ENCODE data around the gene SOX1.

SOX1 gene

DNA sequence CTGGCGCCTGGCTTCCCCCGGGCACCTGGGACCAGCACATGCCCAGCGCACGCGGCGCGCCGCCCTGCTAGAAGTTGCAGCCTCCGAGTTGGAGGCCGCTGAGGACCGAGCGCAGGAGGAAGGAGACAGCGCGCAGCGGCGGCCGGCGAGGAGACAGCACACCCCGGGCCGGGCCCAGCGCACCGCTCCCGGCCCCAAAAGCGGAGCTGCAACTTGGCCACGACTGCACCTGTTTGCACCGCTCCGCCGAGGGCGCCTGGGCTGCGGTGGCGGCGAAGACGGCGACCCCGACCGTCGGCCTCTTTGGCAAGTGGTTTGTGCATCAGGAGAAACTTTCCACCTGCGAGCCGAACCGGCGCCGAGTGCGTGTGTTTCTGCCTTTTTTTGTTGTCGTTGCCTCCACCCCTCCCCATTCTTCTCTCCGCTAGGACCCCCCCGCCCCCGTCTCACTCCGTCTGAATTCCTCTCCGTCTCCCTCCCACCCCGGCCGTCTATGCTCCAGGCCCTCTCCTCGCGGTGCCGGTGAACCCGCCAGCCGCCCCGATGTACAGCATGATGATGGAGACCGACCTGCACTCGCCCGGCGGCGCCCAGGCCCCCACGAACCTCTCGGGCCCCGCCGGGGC lies at the start of gene SOX1:
TSS of gene SOX1 (plus strand) at position 34 of the 626 bp plus-strand sequence. CDS start at position 544, 510 bp downstream.
- POLR2A ChIA-PET = no interaction called here
- CTCF ChIA-PET = no interaction called here
- no peak for DNase-seq (ENCODE audit: extremely low spot score)
- TF ChIP-seq, protein P1, sequence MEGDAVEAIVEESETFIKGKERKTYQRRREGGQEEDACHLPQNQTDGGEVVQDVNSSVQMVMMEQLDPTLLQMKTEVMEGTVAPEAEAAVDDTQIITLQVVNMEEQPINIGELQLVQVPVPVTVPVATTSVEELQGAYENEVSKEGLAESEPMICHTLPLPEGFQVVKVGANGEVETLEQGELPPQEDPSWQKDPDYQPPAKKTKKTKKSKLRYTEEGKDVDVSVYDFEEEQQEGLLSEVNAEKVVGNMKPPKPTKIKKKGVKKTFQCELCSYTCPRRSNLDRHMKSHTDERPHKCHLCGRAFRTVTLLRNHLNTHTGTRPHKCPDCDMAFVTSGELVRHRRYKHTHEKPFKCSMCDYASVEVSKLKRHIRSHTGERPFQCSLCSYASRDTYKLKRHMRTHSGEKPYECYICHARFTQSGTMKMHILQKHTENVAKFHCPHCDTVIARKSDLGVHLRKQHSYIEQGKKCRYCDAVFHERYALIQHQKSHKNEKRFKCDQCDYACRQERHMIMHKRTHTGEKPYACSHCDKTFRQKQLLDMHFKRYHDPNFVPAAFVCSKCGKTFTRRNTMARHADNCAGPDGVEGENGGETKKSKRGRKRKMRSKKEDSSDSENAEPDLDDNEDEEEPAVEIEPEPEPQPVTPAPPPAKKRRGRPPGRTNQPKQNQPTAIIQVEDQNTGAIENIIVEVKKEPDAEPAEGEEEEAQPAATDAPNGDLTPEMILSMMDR (IDR thresholded peaks at IDR 0.05; ENCODE audit: control extremely low read depth, extremely low read depth, low read depth, missing control alignments) = no peak

DNA sequence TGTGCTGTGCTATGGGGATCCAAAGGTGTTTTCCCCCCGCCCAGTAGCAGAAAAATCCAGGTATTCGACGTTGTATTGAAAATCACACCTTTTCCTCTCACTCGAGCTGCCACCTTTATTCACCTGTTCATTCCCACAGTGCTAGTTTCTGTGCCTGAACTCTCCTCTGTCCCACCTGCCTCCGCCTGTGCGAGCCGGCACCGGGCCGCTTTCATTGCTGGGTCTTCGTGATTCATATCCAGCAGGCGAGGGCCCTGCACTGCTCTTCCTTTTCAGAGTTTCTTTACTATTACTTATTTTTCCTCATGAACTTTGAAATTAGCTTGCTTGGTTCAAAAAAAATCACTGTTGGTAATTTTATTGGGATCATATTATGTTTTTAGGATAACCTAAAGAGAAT lies 42.4 kb upstream of the SOX1 start:
- TF ChIP-seq, protein P1 (IDR thresholded peaks at IDR 0.05; ENCODE audit: control extremely low read depth, extremely low read depth, low read depth, missing control alignments) = no peak
- CTCF ChIA-PET = no interaction called here
- POLR2A ChIA-PET = no interaction called here
- no peak for DNase-seq (ENCODE audit: extremely low spot score)

DNA sequence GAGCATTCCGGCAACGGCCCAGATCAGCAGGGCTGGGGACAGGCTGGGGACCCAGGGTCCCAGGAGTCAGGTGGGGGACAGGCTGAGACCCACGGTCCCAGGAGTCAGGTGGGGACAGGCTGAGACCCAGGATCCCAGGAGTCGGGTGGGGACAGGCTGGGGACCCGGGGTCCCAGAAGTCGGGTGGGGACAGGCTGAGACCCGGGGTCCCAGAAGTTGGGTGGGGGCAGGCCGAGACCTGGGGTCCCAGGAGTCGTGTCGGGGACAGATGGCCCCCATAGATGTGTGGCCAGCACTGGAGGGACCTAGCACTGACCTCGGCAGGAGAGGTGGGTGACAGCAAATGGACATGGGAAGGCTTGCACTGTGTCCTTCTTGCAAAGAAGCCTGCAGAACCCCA lies 39.7 kb upstream of the SOX1 start:
- no peak for DNase-seq (ENCODE audit: extremely low spot score)
- ChIA-PET CTCF (no interaction called here), POLR2A (no interaction called here)
- TF ChIP-seq, protein P1 (IDR thresholded peaks at IDR 0.05; ENCODE audit: control extremely low read depth, extremely low read depth, low read depth, missing control alignments) = no peak

DNA sequence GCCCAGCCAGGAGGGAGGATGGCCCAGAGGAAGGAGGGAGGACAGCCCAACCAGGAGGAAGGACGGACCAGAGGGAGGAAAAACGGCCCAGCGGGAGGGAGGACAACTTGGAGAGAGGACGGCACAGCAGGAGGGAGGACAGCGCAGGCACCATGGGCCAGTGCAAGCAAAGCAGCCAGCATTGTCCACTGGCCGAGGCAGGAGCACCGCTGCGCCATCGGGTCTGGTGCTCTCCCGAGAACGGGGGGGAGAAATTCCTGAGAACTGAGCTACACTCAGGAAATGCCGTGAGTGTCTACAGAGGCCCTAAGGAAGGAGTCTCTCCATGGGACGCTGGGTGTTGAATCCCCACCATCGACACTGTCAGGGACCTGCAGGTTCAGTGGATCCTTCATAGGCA lies 38.5 kb upstream of the SOX1 start:
- TF ChIP-seq, protein P1 (IDR thresholded peaks at IDR 0.05; ENCODE audit: control extremely low read depth, extremely low read depth, low read depth, missing control alignments) = no peak
- no peak for DNase-seq (ENCODE audit: extremely low spot score)
- ChIA-PET POLR2A (no interaction called here), CTCF (interaction anchor here (1.0 kb wide), 1 partner anchor 8 kb away, joined by 3 read pairs; no protein-coding TSS in a partner anchor)

DNA sequence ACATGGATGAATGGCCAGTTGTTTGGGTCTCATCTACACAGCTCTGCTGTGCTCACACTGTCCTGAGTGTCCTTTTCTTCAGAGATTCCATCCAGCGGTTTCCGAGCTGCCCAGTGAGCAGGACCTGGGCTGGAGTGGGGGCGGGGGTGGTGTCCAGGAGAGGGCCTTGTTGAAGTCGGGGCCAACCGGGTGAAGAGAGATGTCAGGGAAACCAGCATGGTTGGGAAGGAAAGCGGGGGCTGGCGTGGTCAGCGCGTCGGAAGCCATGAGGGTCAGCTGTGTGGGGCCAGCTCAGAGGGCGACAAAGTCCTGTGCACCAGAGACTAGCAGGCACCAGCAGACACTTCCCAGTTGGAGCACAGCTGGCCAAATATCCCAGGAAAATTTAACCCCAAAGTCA lies 37.8 kb upstream of the SOX1 start:
- POLR2A ChIA-PET = no interaction called here
- CTCF ChIA-PET = interaction anchor here (1.0 kb wide), 1 partner anchor 9 kb away, joined by 3 read pairs; no protein-coding TSS in a partner anchor
- TF ChIP-seq, protein P1 (IDR thresholded peaks at IDR 0.05; ENCODE audit: control extremely low read depth, extremely low read depth, low read depth, missing control alignments) = no peak
- DNase-seq (ENCODE audit: extremely low spot score) = no peak

DNA sequence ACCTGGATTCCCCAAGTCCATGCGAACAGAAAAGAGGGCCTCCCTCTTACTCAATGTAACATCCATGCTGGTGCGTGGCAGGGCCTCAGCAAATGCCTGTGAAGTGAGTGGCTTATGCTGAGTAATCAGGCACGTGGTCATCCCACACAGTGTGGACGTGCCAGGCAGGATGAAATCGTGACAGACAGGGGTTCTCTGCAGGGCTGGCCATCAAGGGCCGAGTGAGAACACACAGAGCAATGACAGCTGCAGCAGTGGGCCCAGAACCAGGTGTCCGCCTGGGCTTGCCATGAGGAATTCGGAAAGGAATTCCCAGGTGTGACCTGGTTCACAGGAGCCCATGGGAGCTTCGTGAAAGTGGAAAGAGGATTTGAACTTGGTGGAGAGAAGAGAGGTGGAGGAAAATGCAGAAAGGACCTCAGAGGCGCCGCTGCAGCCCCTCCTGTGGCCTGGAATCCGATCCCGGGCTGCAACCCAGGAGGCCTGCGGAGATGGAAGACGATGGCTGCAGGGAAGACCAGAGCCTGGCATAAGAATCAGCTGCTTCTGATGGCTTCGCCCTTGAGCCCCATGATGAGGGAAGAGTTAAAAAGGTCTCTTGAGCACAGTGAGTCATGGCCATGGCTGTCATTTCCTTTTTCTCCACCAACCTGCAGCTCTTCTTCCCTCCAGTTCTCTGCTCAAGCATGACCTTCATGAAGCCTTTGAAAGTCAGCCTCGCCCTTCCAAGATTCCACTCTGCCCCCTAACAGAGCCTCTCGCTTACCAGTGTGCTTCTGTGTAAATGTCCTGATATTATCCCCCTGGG lies 34.6 kb upstream of the SOX1 start:
- TF ChIP-seq, protein P1 (IDR thresholded peaks at IDR 0.05; ENCODE audit: control extremely low read depth, extremely low read depth, low read depth, missing control alignments) = no peak
- DNase-seq (ENCODE audit: extremely low spot score) = no peak
- ChIA-PET CTCF (no interaction called here), POLR2A (no interaction called here)
